ENCODE data around the gene PHKA2. TPM values are rescaled to one million over a fixed set of nuclear protein-coding genes. Genes with fewer than 3 reads are reported as not detected.
"Not testable (repeated sequence)": the region's sequence is repeated elsewhere in the genome, so short reads cannot be mapped to it uniquely, and the experiment has no call there.

Gene PHKA2
- total RNA-seq, 1 donor, result 8.2 TPM

DNA sequence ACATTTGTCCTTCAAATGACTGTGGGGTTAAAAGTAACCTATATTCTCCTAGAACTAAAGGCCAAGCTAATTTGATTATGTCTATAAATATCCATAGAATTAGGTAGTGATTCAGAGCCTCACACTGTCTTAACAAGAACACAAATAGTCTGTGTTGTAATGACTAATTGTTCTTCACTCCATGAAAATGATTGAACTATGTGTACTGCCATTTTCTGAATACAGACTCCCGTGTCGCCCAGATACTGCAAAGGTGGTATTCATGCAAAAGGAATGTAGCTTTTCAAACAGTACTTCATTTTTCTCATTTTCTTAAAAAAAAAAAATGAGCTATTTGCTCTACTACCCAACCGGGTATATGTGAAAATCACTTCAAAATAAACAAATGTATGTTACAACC is 11.3 kb upstream of the PHKA2 start:
- H3K4me3 ChIP-seq (ENCODE audit: low read depth, low read length), result no peak overlapping the region
- TF ChIP-seq, protein P1, sequence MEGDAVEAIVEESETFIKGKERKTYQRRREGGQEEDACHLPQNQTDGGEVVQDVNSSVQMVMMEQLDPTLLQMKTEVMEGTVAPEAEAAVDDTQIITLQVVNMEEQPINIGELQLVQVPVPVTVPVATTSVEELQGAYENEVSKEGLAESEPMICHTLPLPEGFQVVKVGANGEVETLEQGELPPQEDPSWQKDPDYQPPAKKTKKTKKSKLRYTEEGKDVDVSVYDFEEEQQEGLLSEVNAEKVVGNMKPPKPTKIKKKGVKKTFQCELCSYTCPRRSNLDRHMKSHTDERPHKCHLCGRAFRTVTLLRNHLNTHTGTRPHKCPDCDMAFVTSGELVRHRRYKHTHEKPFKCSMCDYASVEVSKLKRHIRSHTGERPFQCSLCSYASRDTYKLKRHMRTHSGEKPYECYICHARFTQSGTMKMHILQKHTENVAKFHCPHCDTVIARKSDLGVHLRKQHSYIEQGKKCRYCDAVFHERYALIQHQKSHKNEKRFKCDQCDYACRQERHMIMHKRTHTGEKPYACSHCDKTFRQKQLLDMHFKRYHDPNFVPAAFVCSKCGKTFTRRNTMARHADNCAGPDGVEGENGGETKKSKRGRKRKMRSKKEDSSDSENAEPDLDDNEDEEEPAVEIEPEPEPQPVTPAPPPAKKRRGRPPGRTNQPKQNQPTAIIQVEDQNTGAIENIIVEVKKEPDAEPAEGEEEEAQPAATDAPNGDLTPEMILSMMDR (IDR thresholded peaks at IDR 0.05; ENCODE audit: insufficient read depth, low read depth, low read length), result no peak
- peak; percentile 8 for DNase-seq (ENCODE audit: low read depth)

DNA sequence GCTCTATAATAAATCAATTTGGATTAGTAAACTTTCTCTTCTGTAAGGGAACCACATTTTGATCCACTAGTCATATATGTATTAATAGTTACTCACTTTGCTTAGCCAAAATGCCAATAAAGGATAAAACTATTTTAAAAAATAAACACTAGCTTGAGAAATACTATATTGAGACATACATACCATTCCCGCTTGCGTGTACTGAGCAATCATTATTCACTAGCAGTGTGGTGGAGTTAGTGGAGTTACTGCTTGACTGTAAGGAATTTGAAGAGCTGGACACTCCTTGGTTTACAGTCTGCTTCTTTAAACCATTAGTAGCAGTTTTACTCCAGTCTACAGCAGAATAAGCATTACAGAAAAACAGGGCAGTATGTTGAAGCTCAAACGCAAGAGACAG is 10.8 kb upstream of the PHKA2 start:
- no peak overlapping the region for H3K4me3 ChIP-seq (ENCODE audit: low read depth, low read length)
- TF ChIP-seq, protein P1 (IDR thresholded peaks at IDR 0.05; ENCODE audit: insufficient read depth, low read depth, low read length), result no peak
- DNase-seq (ENCODE audit: low read depth), result peak; percentile 66

DNA sequence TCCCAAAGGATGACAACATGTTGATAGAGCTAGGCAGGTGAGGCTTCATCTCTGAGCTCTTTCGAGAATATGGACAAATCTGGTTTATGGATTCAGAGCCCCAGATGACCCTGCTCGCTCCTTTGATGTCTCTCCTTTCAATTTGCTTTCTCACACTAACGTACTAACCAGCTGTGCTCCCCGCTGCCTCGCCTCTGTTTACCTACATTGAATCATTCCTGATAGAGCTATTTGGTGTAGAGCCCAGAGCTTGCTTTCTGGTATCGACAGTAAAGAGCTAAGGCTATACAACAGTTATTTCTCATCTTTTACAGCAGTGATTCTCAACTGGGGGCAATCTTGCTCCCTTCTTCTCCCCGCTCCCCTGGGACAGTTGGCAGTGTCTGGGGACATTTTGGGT is 8.9 kb upstream of the PHKA2 start:
- no peak overlapping the region for H3K4me3 ChIP-seq (ENCODE audit: low read depth, low read length)
- TF ChIP-seq, protein P1 (IDR thresholded peaks at IDR 0.05; ENCODE audit: insufficient read depth, low read depth, low read length), result no peak
- DNase-seq (ENCODE audit: low read depth), result no peak

DNA sequence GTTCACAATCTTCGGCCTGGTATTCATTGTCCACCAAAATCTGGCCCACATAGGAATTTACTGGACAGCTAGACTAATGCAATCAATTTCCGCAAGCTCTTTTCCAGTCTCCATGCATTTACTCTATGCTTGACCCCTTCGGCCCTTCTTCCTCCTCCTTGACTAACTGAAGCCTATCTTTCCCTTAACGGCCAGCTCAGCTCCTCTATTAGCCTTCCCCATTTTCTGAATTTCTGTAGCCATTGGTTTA is 1.2 kb upstream of the PHKA2 start:
- DNase-seq (ENCODE audit: low read depth), result no peak
- H3K4me3 ChIP-seq (ENCODE audit: low read depth, low read length), result peak overlapping the region; percentile 70
- TF ChIP-seq, protein P1 (IDR thresholded peaks at IDR 0.05; ENCODE audit: insufficient read depth, low read depth, low read length), result no peak

DNA sequence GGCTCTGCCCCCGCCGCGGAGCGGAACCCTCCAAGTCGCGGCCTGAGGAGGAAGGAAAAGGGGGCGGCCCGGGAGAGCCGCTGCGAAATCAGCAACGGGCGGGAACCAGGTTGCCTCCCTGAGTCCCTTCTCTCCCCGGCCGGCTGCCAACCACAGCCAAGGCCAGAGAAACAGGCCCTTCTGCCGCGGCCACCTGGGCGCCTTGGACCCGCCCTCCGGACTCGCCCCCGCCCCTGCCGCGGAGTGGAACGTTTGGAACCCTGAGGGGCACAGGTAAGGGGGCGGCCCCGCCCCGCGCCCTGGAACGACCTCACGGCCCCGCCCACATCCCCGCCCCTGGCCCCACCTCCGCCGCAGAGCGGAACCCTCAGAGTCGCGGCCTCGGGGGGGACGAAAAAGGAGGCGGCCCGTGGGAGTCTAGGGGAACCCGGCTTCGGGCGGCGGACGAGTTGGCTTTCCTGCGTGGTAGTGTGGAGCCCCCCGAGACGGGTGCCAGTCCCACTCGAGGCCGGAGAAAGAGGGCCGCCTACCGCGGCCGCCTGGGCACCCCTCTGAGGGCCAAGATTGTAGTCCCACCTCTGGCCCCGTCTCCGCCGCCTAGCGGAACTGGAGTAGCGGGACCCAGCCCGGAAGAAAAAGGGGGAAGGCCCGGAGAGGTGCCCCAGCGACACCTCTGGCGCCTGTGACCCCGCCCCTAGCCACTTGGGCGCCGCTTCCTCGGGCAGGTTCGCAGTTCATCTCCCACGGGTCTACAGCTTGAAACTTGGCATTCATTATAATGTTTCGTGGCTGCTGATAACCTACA is 669 bp upstream of the PHKA2 start:
- DNase-seq (ENCODE audit: low read depth), result peak; percentile 65
- peak overlapping the region; percentile 70 for H3K4me3 ChIP-seq (ENCODE audit: low read depth, low read length)
- TF ChIP-seq, protein P1 (IDR thresholded peaks at IDR 0.05; ENCODE audit: insufficient read depth, low read depth, low read length), result peak; percentile 52

DNA sequence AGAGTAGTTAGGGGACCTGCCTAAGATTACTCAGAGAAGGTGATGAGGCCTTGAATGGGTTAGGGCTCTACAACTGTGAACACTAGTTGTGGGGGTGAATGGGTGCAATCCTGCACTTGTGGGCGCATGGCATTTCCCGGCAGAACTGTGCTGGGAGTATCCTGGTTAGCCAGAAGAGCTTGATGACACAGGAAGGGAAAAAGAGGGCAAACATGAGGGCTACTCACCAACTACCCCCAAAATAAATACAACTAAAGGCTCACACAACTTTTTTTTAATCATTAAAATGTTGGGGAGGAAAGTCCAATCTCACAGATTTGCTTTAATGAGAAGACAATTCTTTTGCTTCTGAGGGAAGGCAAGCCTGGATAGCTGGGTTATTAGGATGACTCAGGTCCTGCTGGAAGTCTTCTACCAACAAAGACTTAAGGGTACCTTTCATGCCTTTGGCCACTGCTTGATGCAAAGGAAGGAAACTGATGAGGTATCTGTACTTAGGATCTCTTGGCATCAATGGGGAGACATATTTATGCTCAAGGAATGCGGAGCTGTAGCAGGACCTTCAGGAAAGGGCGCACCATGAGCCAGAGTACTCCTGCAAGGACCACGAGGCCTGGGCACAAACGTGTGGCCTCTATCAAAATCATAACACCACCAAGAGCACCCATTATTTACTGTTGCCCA is 2.6 kb downstream of the PHKA2 start:
- TF ChIP-seq, protein P1 (IDR thresholded peaks at IDR 0.05; ENCODE audit: insufficient read depth, low read depth, low read length), result no peak

DNA sequence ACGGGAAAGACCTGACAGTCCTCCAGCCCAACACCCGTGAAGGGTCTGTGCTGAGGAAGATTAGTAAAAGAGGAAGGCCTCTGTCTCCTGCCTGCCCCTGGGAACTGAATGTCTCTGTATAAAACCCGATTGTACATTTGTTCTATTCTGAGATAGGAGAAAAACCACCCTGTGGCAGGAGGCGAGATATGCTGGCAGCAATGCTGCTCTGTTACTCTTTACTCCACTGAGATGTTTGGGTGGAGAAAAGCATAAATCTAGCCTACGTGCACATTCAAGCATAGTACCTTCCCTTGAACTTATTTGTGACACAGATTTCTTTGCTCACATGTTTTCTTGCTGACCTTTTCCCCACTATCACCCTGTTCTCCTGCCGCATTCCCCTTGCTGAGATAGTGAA is 3.7 kb downstream of the PHKA2 start:
- not testable (repeated sequence) for DNase-seq (ENCODE audit: low read depth); H3K4me3 ChIP-seq (ENCODE audit: low read depth, low read length)

More for the DNA sequence above, 2.6 kb downstream of the PHKA2 start:
- no peak overlapping the region for H3K4me3 ChIP-seq (ENCODE audit: low read depth, low read length)
- no peak for DNase-seq (ENCODE audit: low read depth)
